Cardiac muscle cell (in vitro differentiated cells and primary cell): Measurements from ENCODE around the gene SLAMF7. TPM values are rescaled to one million over a fixed set of nuclear protein-coding genes. Genes with fewer than 3 reads are reported as not detected.

Experiments used
- DNase-seq, 2 donors: peaks; one replicate each; pipeline versions ENCODE4 v3.0.0 to v3.0.0-alpha.2; 2010 to 2017; ENCODE audit warnings: low read depth in 1 of 2, low spot score in 1 of 2
- H3K27ac ChIP-seq: fragments of 200-600 bp; sonication (generic); 2 replicates; pipeline ENCODE4 v1.5.1; 2016
- H3K27me3 ChIP-seq: fragments of 200-600 bp; sonication (generic); 2 replicates; pipeline ENCODE4 v1.6.0; 2016; ENCODE audit warnings: control low read depth
- H3K36me3 ChIP-seq: fragments of 200-600 bp; sonication (generic); 2 replicates; pipeline ENCODE4 v1.5.1; 2016; ENCODE audit warnings: control low read depth
- H3K4me1 ChIP-seq: fragments of 200-600 bp; sonication (generic); 2 replicates; pipeline ENCODE4 v1.8.1; 2017; ENCODE audit warnings: low read depth, mild to moderate bottlenecking, mixed run types
- H3K4me3 ChIP-seq: fragments of 200-600 bp; sonication (generic); 2 replicates; pipeline ENCODE4 v1.5.1; 2016; ENCODE audit warnings: mild to moderate bottlenecking
- H3K9me3 ChIP-seq: fragments of 200-600 bp; sonication (generic); 2 replicates; pipeline ENCODE4 v1.5.1; 2017; ENCODE audit warnings: low read depth, mild to moderate bottlenecking, control low read depth
- CTCF ChIP-seq: IDR thresholded peaks from 2 replicates; pipeline ENCODE4 v1.5.1; 2012; ENCODE audit warnings: low read depth, mild to moderate bottlenecking, low read length
- polyA plus RNA-seq: library from polyadenylated mRNA; unstranded; fragments of >200 nt; fragmentation: Nextera tagmentation; extraction: Ambion mirVana; gene quantifications from 2 replicates; pipeline ENCODE4 v1.2.1, GENCODE V29; 2016
- total RNA-seq: library from RNA; depleted of rRNA; stranded (reverse); fragments of >200 nt; gene quantifications from 2 replicates; pipeline ENCODE4 v1.2.3, GENCODE V29; 2016

The SLAMF7 gene
- total and polyA plus RNA-seq, 2 experiments from 2014 or later = not detected

- no peaks in the 10 kb centered on the region for H3K36me3 ChIP-seq
- H3K27me3 ChIP-seq = peaks cover 5% of the 10 kb centered on the region
- no peaks in the 10 kb centered on the region for H3K4me1 ChIP-seq
- no peaks in the 10 kb centered on the region for H3K9me3 ChIP-seq
- peak; percentile 23 for TF ChIP-seq CTCF
- H3K4me3 ChIP-seq = no peak overlapping the region
- no peak overlapping the region for H3K27ac ChIP-seq
- peak in 1 of 2 donors; percentile 33 for DNase-seq
Measured at GRCh38 chr1:160748181-160748877, 9.3 kb downstream of the SLAMF7 start.

- no peaks in the 10 kb centered on the region for H3K36me3 ChIP-seq
- H3K4me3 ChIP-seq = no peak overlapping the region
- DNase-seq = peak in 1 of 2 donors; percentile 31
- no peaks in the 10 kb centered on the region for H3K4me1 ChIP-seq
- no peak for TF ChIP-seq CTCF
- H3K9me3 ChIP-seq = no peaks in the 10 kb centered on the region
- no peak overlapping the region for H3K27ac ChIP-seq
- H3K27me3 ChIP-seq = peaks cover 5% of the 10 kb centered on the region
Measured at GRCh38 chr1:160748878-160749269, 9.8 kb downstream of the SLAMF7 start.

GRCh38 chr1:160750608-160751007 lies 11.6 kb downstream of the SLAMF7 start:
- Histone ChIP-seq H3K27me3 (peaks cover 5% of the 10 kb centered on the region), H3K4me1 (no peaks in the 10 kb centered on the region), H3K36me3 (no peaks in the 10 kb centered on the region), H3K9me3 (no peaks in the 10 kb centered on the region), H3K27ac (no peak overlapping the region), H3K4me3 (no peak overlapping the region)
- no peak for DNase-seq
- no peak for TF ChIP-seq CTCF

GRCh38 chr1:160752406-160752805 lies 13.4 kb downstream of the SLAMF7 start:
- no peak for DNase-seq
- Histone ChIP-seq H3K9me3 (no peaks in the 10 kb centered on the region), H3K27ac (no peak overlapping the region), H3K36me3 (no peaks in the 10 kb centered on the region), H3K27me3 (peaks cover 5% of the 10 kb centered on the region), H3K4me1 (no peaks in the 10 kb centered on the region), H3K4me3 (no peak overlapping the region)
- no peak for TF ChIP-seq CTCF

DNA sequence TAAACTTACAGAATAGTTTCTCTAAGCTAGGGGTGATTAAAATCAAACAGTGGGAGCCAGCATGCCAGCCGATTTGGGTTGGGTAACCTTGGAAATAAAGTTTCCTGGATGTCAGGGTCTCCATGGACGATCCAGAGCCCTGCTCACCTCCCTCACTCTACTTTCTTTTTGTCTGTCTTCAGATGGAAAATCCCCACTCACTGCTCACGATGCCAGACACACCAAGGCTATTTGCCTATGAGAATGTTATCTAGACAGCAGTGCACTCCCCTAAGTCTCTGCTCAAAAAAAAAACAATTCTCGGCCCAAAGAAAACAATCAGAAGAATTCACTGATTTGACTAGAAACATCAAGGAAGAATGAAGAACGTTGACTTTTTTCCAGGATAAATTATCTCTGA lies 13.9 kb downstream of the SLAMF7 start:
- Histone ChIP-seq H3K4me1 (no peaks in the 10 kb centered on the region), H3K27me3 (peaks cover 5% of the 10 kb centered on the region), H3K9me3 (no peaks in the 10 kb centered on the region), H3K27ac (no peak overlapping the region), H3K4me3 (no peak overlapping the region), H3K36me3 (no peaks in the 10 kb centered on the region)
- DNase-seq = peak in 1 of 2 donors; percentile 14
- no peak for TF ChIP-seq CTCF
